Neural cell (in vitro differentiated cells): ENCODE results near the gene KCNAB2. TPM values are rescaled to one million over a fixed set of nuclear protein-coding genes. Genes with fewer than 3 reads are reported as not detected.

Source experiments
- H2AFZ ChIP-seq: fragments of 200-600, 300-800 bp; sonication (generic), shearing (Covaris generic); 2 replicates; pipeline ENCODE4 v1.6.0; 2014; ENCODE audit warnings: low read depth, mild to moderate bottlenecking, antibody characterized with exemption, low read length, moderate library complexity
- H3F3A ChIP-seq: fragments of 200-600 bp; shearing (Covaris generic); 2 replicates; pipeline ENCODE4 v1.6.1; 2016; ENCODE audit warnings: mild to moderate bottlenecking, moderate library complexity, mixed read lengths, antibody characterized with exemption, low read length; ENCODE audit not compliant: insufficient read depth, poor library complexity, severe bottlenecking
- H3K27ac ChIP-seq: fragments of 200-600, 300-800 bp; sonication (generic), shearing (Covaris generic); 2 replicates; pipeline ENCODE4 v1.5.1; 2014; ENCODE audit warnings: mild to moderate bottlenecking, low read length, moderate library complexity
- H3K27me3 ChIP-seq: fragments of 300-800, 200-600 bp; sonication (generic), shearing (Covaris generic); 2 replicates; pipeline ENCODE4 v1.6.0; 2014; ENCODE audit warnings: mild to moderate bottlenecking, low read depth, low read length, moderate library complexity; ENCODE audit not compliant: insufficient read depth
- H3K36me3 ChIP-seq: fragments of 300-800, 200-600 bp; sonication (generic), shearing (Covaris generic); 2 replicates; pipeline ENCODE4 v1.5.1; 2014; ENCODE audit warnings: mild to moderate bottlenecking, antibody characterized with exemption, low read length, moderate library complexity; ENCODE audit not compliant: insufficient read depth
- H3K4me2 ChIP-seq: fragments of 300-800, 200-600 bp; sonication (generic), shearing (Covaris generic); 2 replicates; pipeline ENCODE4 v1.6.0; 2014; ENCODE audit warnings: mild to moderate bottlenecking, low read length
- H3K4me3 ChIP-seq: fragments of 300-800, 200-600 bp; sonication (generic), shearing (Covaris generic); 2 replicates; pipeline ENCODE4 v1.5.1; 2014; ENCODE audit warnings: mild to moderate bottlenecking, low read length, moderate library complexity
- H3K79me2 ChIP-seq: fragments of 200-600 bp; shearing (Covaris generic); replicated peaks from 2 replicates; pipeline ENCODE4 v1.6.0; 2014; ENCODE audit warnings: mild to moderate bottlenecking, low read length, moderate library complexity; ENCODE audit not compliant: insufficient read depth
- H3K9ac ChIP-seq: fragments of 300-800, 200-600 bp; sonication (generic), shearing (Covaris generic); 2 replicates; pipeline ENCODE4 v1.6.1; 2016; ENCODE audit warnings: mild to moderate bottlenecking, low read length, mixed read lengths
- H3K9me2 ChIP-seq: fragments of 200-600 bp; shearing (Covaris generic); 2 replicates; pipeline ENCODE4 v1.6.1; 2016; ENCODE audit warnings: mild to moderate bottlenecking, low read length, mixed read lengths; ENCODE audit not compliant: insufficient read depth
- H3K9me3 ChIP-seq: fragments of 200-600, 300-800 bp; sonication (generic), shearing (Covaris generic); 2 replicates; pipeline ENCODE4 v1.6.1; 2016; ENCODE audit warnings: mild to moderate bottlenecking, mixed run types, low read length, moderate library complexity, mixed read lengths
- H4K20me1 ChIP-seq: fragments of 200-600 bp; shearing (Covaris generic); 2 replicates; pipeline ENCODE4 v1.6.1; 2016; ENCODE audit warnings: mild to moderate bottlenecking, mixed run types; ENCODE audit not compliant: insufficient read depth
- EP300 ChIP-seq: fragments of 450-650 bp; conservative IDR thresholded peaks from 2 replicates; pipeline ENCODE4 v1.6.1; 2014; ENCODE audit warnings: antibody characterized with exemption, mild to moderate bottlenecking, moderate library complexity; ENCODE audit not compliant: poor library complexity, severe bottlenecking
- EZH2 ChIP-seq: fragments of 200-600, 300-800 bp; shearing (Covaris generic), sonication (generic); IDR thresholded peaks from 2 replicates; pipeline ENCODE4 v1.6.1; 2014; ENCODE audit warnings: antibody characterized with exemption, low read length, borderline replicate concordance, mild to moderate bottlenecking; ENCODE audit not compliant: insufficient read depth, poor library complexity, severe bottlenecking
- MXI1 ChIP-seq: fragments of 450-650 bp; conservative IDR thresholded peaks from 2 replicates; pipeline ENCODE4 v1.6.1; 2014; ENCODE audit warnings: antibody characterized with exemption, mild to moderate bottlenecking; ENCODE audit not compliant: poor library complexity, severe bottlenecking
- POLR2AphosphoS5 ChIP-seq: IDR thresholded peaks from 2 replicates; pipeline ENCODE4 v1.6.1; 2012
- RAD21 ChIP-seq: fragments of 450-650 bp; conservative IDR thresholded peaks from 2 replicates; pipeline ENCODE4 v1.6.1; 2014; ENCODE audit warnings: antibody characterized with exemption, mild to moderate bottlenecking, moderate library complexity
- SMC3 ChIP-seq: fragments of 450-650 bp; conservative IDR thresholded peaks from 2 replicates; pipeline ENCODE4 v1.6.1; 2014; ENCODE audit warnings: antibody characterized with exemption, mild to moderate bottlenecking, moderate library complexity; ENCODE audit not compliant: poor library complexity
- TAF1 ChIP-seq: IDR thresholded peaks from 2 replicates; pipeline ENCODE4 v1.6.1; 2012; ENCODE audit warnings: low read depth
- polyA plus RNA-seq: library from polyadenylated mRNA; depleted of rRNA; stranded (reverse); fragments of >200 nt; gene quantifications from 2 replicates; pipeline ENCODE4 v1.2.3, GENCODE V29; 2014
- TF ChIP-seq, protein P1 (sequence below): fragments of 450-650 bp; IDR thresholded peaks from 2 replicates; pipeline ENCODE4 v1.5.1; 2014; ENCODE audit warnings: antibody characterized with exemption, mild to moderate bottlenecking, moderate library complexity; ENCODE audit not compliant: poor library complexity, severe bottlenecking
- TF ChIP-seq, protein P2 (sequence below): IDR thresholded peaks from 2 replicates; pipeline ENCODE4 v1.6.1; 2012; ENCODE audit warnings: borderline replicate concordance

The KCNAB2 gene
- polyA plus RNA-seq, 1 donor from 2014 or later = 11.7 TPM

DNA sequence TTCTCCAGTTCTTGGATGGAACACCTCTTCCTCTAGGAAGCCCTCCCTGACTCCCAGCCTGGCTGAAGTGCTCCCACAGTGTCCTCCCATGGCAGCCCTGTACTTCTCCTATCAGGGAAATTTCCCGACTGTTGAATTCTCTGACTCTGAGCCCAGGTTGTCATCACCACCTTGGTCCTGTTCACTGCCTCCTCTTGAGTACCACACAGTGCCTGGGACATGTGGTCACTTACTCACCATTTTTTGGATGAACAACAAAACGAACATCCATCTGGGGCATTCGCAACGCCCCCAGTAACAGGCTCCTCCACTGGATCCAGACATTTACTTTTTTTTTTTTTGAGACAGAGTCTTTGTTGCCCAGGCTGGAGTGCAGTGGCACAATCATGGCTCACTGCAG, 97.0 kb downstream of the KCNAB2 start:
- Histone ChIP-seq H3K4me3 (no peak overlapping the region), H3K27me3 (no peaks in the 10 kb centered on the region), H3K4me2 (no peak overlapping the region), H4K20me1 (no peaks in the 10 kb centered on the region), H3K9ac (no peak overlapping the region), H3K9me3 (no peaks in the 10 kb centered on the region), H3K27ac (no peak overlapping the region), H3K79me2 (no peaks in the 10 kb centered on the region), H3F3A (no peaks in the 10 kb centered on the region), H3K9me2 (no peaks in the 10 kb centered on the region), H3K36me3 (no peaks in the 10 kb centered on the region), H2AFZ (no peak overlapping the region)
- TF ChIP-seq EZH2 (no peak), EP300 (no peak), SMC3 (no peak), POLR2AphosphoS5 (no peak), MXI1 (no peak), TAF1 (no peak), RAD21 (no peak)
- TF ChIP-seq, protein P1, sequence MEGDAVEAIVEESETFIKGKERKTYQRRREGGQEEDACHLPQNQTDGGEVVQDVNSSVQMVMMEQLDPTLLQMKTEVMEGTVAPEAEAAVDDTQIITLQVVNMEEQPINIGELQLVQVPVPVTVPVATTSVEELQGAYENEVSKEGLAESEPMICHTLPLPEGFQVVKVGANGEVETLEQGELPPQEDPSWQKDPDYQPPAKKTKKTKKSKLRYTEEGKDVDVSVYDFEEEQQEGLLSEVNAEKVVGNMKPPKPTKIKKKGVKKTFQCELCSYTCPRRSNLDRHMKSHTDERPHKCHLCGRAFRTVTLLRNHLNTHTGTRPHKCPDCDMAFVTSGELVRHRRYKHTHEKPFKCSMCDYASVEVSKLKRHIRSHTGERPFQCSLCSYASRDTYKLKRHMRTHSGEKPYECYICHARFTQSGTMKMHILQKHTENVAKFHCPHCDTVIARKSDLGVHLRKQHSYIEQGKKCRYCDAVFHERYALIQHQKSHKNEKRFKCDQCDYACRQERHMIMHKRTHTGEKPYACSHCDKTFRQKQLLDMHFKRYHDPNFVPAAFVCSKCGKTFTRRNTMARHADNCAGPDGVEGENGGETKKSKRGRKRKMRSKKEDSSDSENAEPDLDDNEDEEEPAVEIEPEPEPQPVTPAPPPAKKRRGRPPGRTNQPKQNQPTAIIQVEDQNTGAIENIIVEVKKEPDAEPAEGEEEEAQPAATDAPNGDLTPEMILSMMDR = no peak
- TF ChIP-seq, protein P2, sequence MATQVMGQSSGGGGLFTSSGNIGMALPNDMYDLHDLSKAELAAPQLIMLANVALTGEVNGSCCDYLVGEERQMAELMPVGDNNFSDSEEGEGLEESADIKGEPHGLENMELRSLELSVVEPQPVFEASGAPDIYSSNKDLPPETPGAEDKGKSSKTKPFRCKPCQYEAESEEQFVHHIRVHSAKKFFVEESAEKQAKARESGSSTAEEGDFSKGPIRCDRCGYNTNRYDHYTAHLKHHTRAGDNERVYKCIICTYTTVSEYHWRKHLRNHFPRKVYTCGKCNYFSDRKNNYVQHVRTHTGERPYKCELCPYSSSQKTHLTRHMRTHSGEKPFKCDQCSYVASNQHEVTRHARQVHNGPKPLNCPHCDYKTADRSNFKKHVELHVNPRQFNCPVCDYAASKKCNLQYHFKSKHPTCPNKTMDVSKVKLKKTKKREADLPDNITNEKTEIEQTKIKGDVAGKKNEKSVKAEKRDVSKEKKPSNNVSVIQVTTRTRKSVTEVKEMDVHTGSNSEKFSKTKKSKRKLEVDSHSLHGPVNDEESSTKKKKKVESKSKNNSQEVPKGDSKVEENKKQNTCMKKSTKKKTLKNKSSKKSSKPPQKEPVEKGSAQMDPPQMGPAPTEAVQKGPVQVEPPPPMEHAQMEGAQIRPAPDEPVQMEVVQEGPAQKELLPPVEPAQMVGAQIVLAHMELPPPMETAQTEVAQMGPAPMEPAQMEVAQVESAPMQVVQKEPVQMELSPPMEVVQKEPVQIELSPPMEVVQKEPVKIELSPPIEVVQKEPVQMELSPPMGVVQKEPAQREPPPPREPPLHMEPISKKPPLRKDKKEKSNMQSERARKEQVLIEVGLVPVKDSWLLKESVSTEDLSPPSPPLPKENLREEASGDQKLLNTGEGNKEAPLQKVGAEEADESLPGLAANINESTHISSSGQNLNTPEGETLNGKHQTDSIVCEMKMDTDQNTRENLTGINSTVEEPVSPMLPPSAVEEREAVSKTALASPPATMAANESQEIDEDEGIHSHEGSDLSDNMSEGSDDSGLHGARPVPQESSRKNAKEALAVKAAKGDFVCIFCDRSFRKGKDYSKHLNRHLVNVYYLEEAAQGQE = no peak

DNA sequence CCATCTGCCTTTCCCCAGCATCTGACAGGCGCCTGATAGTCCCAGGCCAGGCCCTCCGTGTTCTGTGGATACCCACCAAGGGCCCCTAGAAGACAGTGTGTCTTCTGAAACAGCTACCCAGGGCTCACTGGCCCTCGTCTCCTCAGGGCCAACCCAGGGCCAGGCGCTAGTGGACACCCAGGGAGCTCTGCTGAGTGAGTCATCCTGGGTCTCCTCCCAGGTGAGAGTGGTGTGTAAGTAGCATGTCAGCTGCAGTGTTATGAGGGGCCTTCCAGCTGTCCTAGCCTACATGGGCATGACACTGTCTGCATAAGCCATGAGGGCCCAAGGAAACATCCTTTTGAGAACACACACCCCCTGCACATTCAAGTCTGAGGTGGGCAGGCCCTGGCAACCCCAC, 97.7 kb downstream of the KCNAB2 start:
- no peaks in the 10 kb centered on the region for H3K9me3 ChIP-seq
- no peak overlapping the region for H3K9ac ChIP-seq
- H3K36me3 ChIP-seq = no peaks in the 10 kb centered on the region
- no peak overlapping the region for H3K4me3 ChIP-seq
- H3K4me2 ChIP-seq = no peak overlapping the region
- no peaks in the 10 kb centered on the region for H3K9me2 ChIP-seq
- TF ChIP-seq RAD21 = no peak
- TF ChIP-seq EZH2 = no peak
- no peak for TF ChIP-seq EP300
- TF ChIP-seq MXI1 = no peak
- no peak for TF ChIP-seq TAF1
- no peak for TF ChIP-seq POLR2AphosphoS5
- no peak for TF ChIP-seq SMC3
- H3K27me3 ChIP-seq = peaks cover 7% of the 10 kb centered on the region
- no peaks in the 10 kb centered on the region for H4K20me1 ChIP-seq
- H3K79me2 ChIP-seq = no peaks in the 10 kb centered on the region
- no peak overlapping the region for H3K27ac ChIP-seq
- no peak overlapping the region for H2AFZ ChIP-seq
- H3F3A ChIP-seq = no peaks in the 10 kb centered on the region
